ENCODE results near the gene DNPH1.

DNPH1 gene

DNA sequence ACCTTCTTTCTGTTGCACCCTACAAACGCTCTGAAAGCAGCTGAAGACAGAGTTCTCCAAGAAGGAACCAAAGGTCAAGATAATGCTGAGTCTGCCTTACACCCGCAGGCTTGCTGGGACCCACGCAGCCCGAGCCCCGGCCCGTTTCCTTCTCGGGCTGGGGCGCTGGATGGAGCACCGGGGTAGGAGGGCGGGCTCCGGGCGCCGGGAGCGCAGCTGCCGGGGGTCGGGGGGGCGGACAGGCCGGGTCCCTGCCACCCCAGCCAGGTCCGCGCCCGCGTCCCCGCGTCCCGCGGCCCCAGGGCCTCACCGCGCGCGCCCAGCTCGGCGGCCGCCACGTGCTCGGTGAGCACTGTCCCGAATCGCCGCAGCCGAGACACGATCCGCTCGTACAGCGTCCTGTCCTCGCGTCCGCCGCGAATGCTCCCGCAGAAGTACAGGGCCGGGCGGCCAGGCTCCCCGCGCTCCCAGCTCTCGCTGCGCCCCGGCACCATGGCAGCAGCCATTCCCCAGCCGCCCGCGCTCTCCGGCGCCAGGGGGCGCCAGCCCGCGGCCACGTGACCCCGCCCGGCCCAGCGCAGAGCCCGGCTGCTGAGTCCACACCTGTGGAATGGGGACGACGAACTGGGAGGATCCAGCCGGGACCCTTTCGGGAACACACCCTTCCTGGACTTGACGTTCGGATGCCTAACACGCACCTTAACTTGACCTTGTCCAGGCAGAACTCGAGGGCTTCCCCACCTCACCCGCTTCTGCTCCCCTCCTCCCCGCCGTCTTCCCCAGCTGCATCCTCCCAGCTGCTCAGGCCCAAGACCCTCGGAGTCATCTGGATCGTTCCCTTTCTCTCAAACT, at the start of gene DNPH1:
DNPH1 (minus strand) TSS at position 531 of the 852 bp plus-strand sequence; CDS start at position 506, 25 bp downstream.
- peak; percentile 23 to 62 for DNase-seq

GRCh38 chr6:43278524-43279078, 49.3 kb upstream of the DNPH1 start:
- no peak for DNase-seq

GRCh38 chr6:43277643-43278523, 48.6 kb upstream of the DNPH1 start:
- DNase-seq, result no peak

DNA sequence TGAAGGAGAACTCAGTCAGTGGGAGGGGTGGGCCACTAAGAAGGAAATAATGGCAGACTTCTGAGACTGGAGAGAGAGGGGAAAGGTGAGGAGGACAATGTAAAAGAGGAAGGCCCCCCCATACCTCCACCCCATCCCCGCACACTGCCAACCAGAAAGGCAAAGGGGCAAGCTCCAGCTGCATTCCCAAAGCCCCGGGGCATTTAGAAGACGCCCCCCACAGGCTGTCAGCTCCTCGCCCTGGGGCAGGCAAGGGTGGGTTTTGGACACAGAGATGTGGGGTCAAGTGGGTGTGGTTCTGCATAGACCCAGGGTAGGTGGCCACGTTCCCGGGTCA, 48.0 kb upstream of the DNPH1 start:
- DNase-seq, result no peak

GRCh38 chr6:43276577-43277305, 47.5 kb upstream of the DNPH1 start:
- no peak for DNase-seq

DNA sequence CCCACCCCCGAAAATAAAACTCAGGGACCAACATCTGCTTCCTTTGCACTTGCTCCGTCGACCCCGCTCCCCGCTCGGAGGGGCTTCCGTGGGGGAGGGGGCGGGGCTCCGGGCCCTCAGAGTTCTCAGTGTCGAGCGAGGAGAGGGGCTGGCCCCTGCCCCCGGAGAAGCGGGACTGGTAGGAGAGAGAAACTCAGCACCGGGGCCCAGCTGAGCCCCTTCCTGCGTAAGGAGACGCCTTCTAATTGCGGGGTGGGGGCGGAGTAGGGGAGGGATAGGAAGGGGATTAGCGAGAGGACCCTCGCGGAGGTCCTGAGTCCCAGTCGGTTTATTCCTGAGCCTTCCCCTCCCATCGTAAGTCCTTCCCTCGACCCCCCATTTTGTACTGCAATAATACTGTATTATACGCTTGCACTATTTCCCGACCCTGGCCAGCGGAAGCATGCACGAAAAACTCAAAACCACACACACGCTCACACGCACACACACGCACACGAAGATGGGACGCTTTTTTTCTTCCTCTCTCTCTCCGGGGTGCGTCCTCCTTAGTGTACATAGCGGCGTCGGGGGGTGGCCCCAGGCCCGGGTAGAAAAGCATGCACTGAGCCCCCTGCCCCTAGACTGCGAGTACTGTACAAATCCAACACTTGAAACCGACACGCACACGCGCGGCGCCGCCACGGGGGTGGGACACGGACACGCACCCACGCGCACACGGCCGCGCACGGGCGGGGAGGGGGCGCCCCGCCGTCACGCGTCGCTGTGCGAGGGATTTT, 46.7 kb upstream of the DNPH1 start:
- no peak for DNase-seq

- DNase-seq, result no peak
These were observed 45.8 kb upstream of the DNPH1 start for GRCh38 chr6:43274916-43275597.

DNA sequence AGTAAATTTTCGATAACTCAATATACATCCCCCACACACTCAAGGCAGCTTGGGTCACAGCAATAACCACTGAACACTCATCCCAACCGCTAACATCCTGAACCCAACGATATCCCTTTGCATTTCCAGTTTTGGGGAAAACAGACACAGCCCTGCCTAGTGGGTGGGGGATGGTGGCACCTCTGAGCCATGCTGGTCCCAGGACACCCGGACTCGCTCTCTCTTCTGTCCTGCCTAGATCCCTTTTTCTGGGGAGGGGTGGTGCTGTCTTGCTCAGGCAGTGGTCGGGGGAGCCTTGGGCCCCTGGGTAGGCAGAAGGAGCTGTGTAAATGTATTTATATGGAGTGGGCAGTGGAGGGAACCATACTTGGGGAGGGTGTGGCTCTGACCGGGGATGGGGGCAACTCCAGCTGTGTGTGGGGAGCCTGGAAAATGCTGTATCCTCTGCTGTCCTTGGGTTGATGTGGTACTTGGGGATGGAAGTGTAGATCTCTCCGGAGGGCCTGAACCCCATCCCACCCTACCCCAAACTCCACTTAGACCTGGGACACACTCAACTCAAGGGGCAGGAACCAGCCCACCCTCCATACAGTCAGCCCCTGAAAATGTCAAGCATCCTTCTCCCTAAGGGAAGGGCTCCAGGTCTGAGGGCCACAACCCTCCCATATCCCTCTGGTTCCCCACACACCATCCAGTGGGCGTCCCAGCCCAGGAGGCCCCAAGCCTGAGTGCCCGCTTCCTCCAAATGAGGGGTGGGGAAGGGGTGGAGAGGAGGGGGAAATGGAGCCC, 45.0 kb upstream of the DNPH1 start:
- no peak for DNase-seq

GRCh38 chr6:43273707-43274106, 44.4 kb upstream of the DNPH1 start:
- DNase-seq, result no peak

DNA sequence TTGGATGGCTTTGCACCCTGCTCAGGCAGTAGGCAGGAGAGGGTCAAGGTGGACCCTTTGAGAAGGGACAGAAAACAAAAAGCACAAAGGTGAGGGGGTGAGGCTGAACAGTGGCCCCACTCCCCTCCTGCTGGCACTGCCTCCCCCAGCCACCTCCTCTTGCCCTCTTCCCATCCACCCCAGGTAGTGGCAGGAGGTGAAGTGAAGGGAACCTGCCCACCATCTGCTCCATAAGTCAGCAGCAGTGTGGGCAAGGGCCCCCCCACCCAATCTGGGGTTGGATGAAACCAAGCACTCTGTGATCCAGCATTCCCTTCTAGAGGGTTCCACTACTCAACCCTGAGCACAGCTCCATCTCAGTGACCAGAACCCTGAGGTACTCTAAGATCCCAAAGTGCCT, 42.7 kb upstream of the DNPH1 start:
- no peak for DNase-seq

DNA sequence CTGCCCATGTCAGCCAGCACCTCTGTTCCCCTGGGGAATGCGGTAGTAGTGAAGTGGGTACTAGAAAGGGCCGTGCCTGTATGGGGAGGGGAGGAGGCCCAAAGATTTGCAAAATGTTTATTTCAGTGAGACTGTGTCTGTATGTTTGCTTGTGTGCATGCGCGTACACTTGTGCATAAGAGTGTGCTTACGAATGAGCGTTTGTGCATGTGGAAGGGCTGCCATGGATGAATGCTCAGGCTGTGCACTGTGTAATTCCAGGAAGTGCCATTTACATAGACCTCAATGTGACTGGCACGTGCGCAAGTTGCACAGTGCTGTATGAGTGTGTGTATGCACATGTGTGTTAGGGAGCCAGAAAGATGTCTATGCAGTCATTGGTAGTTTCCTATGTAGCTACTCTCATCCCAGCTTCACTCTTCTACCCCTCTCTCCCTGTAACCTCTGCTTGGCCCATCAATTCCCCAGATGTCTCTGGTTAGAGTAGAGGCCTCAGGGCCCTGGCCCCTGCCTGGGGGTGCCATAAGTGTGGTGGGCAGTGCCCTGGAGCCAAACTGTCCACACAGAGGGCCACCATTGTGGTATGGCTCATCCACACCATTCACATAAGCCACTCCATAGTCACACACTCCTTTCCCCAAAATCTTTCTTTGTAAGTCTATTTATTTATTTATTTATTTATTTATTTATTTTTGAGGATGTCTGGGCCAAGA, 42.0 kb upstream of the DNPH1 start:
- no peak for DNase-seq

- DNase-seq, result no peak
These were observed 40.2 kb upstream of the DNPH1 start for GRCh38 chr6:43269273-43270007.

DNA sequence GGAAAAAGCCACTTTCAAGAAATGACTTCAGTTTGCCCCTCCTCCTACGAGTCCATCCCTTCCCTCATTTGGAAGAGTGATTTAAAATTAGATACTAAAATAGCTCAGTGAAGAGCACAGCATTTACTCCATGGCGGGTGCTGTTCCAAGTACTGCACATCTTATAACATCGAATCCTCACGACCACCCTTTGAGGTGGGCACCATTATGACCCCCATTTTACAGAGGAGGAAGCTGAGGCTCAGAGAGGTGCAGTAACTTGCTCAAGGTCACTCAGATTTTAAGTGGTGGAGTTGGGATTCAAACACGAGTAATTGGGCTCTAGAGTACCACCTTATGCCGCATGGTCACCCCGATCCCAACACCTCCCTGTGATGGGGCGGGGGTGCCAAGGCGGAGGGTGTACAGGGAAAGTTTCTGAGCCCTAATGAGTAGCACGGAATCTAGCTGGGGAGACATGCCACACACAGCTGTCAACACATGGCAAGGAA, 39.5 kb upstream of the DNPH1 start:
- no peak for DNase-seq

DNA sequence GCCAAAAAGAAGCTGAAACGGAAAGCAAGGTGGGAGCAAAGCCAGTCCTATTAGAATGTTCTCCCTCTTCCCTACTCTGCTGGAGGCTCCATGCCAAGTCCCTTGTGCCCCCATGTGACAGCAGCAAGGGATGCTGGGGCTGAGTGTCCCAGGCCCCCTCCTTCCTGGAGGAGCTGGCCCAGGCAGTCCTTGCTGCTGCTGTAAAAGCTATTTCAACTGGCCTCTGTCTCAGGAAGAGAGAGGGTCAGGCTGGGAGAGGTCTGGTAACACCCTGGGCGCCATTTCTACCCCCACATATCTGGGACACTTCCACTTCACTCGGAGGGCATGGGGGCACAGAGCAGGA, 39.0 kb upstream of the DNPH1 start:
- no peak for DNase-seq

DNA sequence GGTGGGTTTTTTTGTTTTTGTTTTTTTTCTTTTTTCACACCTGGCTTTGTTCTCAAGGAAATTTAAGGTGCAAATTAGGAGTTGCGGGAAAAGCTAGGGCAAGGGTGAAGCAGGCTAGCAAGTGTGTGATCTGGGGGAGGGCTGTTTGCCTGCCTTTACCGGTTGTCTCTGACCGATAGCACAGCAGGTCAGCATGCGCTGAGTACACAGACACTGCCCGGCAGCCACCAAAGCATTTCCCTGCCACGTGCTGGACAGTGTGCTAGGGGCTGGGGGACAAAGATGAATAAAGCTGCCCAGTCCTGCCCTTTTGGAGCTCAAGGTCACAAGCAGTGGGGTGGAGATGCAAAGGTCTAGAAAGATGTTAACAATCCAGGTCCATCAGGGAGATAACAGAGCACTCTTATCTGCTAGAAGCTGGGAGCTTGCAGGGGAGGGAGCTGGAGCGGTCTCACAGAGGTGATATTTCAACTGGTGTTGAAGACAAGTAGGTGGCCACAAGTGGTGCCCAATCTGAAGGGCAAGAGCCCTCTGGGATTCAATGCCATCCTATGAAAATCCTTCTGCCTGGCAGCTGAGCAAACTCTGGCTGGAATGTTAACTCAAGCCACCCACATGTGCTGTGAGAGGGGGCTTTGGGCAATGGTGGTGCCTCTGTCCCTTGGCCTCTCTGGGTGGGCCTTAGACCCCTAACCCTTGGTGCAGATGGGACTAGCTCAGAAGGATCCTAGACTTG, 38.5 kb upstream of the DNPH1 start:
- DNase-seq, result no peak

DNA sequence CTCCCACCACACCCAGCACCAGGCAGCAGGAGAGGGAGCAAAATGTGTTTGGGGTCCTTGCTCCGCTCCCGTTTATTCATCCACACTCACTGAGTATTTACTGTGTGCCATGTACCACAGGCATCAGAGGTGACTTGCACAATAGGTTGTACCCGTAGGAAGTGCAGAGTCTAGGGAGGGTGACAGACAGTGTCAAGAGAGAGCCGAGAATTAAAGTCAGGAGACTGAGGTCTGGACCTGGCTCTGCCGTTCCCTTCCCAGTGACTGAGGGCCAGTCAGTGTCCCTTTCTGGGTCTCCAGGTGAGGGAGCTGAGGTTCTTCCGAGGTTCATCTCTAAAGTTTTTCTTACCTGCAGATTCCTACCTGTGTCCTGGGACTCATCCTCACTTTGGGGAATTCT, 36.3 kb upstream of the DNPH1 start:
- DNase-seq, result no peak

- no peak for DNase-seq
These were observed 35.4 kb upstream of the DNPH1 start for GRCh38 chr6:43264599-43265145.
